Stomach (tissue), 4 donors: ENCODE data around the gene L3MBTL4.

Source experiments
- POLR2A ChIP-seq, 4 donors: fragments of 450-650 bp; IDR thresholded peaks; one replicate each; pipeline ENCODE4 v1.6.1; 2016; ENCODE audit warnings: antibody characterized with exemption in 4 of 4, control low read depth in 2 of 4, mild to moderate bottlenecking in 1 of 4, moderate library complexity in 1 of 4
- POLR2AphosphoS5 ChIP-seq, 3 donors: sonication (generic); formaldehyde crosslinking; IDR thresholded peaks; one replicate each; pipeline ENCODE4 v1.6.1; 2016; ENCODE audit warnings: antibody characterized with exemption in 3 of 3
- TF ChIP-seq, protein P1 (sequence below), 7 experiments: fragments of 450-650 bp in 4 of 7; fragments of 200-600 bp in 3 of 7; sonication (generic) in 3 of 7; IDR thresholded peaks; one replicate each; pipeline ENCODE4 v1.5.1; 2016 to 2019; ENCODE audit warnings: antibody characterized with exemption in 7 of 7, control low read depth in 2 of 7, mild to moderate bottlenecking in 1 of 7

DNA sequence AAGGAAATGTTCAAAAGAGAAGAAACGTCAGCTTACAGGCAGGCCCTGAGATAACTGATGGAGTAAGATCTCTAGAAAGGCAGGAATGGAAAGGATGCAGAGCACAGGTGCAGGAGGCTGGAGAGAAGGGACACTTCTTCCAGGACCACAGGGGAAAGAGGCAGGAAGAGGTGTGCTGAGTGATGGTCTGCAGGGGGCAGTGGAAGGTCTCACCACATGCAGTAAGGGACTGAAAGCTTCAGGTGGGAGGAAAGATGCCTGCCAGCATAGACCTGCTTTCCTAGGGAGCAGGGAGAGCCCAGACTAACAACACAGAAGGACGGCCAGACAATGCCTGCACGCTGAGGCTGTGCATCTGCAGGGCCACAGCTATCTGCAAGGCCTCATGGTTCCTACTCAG lies 156.8 kb downstream of the L3MBTL4 start:
- no peak for TF ChIP-seq POLR2AphosphoS5 (IDR thresholded peaks at IDR 0.05)
- TF ChIP-seq, protein P1, sequence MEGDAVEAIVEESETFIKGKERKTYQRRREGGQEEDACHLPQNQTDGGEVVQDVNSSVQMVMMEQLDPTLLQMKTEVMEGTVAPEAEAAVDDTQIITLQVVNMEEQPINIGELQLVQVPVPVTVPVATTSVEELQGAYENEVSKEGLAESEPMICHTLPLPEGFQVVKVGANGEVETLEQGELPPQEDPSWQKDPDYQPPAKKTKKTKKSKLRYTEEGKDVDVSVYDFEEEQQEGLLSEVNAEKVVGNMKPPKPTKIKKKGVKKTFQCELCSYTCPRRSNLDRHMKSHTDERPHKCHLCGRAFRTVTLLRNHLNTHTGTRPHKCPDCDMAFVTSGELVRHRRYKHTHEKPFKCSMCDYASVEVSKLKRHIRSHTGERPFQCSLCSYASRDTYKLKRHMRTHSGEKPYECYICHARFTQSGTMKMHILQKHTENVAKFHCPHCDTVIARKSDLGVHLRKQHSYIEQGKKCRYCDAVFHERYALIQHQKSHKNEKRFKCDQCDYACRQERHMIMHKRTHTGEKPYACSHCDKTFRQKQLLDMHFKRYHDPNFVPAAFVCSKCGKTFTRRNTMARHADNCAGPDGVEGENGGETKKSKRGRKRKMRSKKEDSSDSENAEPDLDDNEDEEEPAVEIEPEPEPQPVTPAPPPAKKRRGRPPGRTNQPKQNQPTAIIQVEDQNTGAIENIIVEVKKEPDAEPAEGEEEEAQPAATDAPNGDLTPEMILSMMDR (IDR thresholded peaks at IDR 0.05), result no peak
- no peak for TF ChIP-seq POLR2A (IDR thresholded peaks at IDR 0.05)
